Non-pigmented ciliary epithelial cell (primary cell): ENCODE data around the gene MCF2L2.
A peak's percentile ranks its signal among the peaks of the same experiment; 100 is the strongest.

Experiments used
- DNase-seq: peaks from one replicate; pipeline ENCODE4 v3.0.0-alpha.2; 2010; ENCODE audit warnings: low read depth

The MCF2L2 gene

DNA sequence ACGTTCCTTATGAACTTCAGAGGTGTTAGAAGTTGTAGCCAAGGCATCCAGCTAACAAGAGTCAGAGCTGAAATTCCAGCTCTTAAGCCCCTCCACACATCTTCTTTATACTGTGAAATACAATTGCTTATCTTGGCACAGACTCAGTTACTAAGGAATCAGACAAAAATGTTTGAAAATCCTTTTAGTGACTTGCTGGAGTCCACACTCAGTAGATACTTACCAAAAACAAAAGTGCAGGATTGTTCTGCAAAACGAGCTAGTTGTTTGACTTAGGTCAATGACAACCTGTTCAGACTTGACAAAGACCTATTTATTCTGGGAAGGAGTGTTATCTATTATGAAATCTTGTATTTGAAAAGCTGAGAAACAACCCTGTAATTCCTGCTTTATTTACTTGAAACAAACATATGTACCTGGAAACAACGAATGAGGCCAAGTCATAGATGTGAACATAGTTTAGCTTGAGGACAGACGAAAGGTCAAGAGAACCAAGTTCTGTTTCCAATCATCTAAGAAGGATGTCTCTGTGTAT lies 136.9 kb downstream of the MCF2L2 start:
- no peak for DNase-seq

DNA sequence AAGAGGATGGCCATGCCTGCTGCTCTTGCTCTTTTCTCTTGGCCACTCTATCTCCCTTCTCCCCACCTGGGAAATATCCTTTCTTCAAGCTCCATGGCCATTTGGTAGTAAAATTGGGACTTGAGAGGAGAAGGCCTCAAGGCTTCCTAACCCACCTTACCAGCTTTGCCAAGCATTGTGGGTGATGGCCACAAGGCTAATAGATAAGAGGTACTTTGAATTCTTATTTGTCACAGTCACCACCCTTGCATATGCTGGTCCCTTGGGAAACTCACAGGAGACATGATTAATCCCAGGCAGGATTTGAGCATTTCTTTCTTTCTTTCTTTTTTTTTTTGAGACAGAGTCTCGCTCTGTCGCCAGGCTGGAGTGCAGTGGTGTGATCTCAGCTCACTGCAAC lies 138.2 kb downstream of the MCF2L2 start:
- DNase-seq, result no peak

DNA sequence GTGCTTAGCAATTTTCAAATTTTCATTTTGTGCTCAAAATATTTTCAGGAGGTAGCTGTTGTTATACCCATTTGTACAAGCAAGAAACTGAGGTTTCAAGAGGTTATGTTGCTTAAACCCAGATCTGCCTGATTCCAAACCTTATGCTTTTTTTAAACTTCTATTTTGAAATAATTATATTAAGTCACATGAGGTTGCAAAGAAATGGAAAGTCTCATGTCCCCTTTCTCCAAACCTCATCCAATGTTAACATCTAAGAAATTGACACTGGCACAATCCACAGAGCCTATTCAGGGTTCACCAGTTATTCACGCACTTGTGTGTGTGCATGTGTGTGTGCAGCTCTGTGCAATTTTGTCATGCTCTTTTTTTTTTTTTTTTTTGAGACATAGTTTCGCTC lies 140.3 kb downstream of the MCF2L2 start:
- DNase-seq, result no peak

DNA sequence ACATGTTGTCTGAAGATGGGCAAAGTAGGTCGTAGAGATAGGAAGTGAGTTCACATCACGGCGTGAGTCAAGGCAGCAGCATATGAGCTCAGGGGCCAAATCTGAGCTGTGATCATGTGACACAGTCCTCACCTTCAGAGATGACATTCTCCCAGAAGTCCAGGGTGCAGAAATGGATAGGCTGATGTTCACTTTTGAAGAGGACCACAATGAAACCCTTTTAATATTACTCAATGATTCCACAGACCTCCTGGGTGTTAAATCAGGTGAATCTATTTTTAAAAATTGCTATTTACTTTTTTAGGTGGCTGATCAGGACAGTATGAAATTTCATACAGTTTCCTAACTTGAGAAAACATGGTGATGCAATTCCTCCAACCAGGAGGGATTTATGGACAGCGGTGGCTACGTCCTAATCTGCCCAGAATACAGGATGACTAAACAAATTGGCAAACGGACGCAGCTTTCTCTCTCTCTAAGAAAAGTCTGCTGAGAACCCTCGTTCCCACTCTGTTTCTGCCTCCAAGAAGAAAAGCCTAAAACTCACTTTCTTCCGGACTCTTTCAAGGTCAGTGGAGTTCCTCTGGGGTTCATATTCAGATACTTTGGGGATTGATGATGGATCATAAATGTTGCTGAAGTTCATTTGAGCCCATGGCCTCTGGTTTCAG lies 141.0 kb downstream of the MCF2L2 start:
- peak; percentile 81 for DNase-seq

DNA sequence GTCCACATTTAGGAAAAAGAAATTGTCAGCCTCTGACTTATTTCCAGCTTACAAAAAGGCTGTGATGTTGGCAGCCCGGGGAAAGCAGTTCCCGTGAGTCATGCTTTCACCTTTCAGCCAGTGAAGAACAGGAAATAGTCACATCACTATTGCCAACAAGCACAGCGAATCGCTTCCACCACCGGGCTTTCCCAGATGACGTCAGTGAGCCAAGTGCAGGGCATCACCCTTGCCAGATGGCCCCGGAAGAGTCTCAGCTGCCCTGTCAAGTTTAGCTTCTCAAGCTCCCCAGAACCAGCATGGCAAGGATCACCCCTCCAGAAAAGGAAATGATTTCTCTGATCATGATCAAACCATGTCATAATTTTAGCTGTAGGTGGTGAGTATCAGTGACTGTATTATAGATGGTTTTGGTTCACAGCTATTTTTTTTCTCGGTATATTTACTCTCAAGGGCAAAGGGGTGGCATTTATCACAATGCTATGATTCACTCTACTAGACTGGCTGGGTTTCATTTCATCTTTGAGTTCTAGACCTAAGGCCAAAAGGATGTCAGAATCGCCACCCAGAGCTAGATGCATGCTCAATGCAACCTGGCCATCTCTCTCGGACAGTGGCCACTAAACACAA lies 142.5 kb downstream of the MCF2L2 start:
- peak; percentile 95 for DNase-seq

DNA sequence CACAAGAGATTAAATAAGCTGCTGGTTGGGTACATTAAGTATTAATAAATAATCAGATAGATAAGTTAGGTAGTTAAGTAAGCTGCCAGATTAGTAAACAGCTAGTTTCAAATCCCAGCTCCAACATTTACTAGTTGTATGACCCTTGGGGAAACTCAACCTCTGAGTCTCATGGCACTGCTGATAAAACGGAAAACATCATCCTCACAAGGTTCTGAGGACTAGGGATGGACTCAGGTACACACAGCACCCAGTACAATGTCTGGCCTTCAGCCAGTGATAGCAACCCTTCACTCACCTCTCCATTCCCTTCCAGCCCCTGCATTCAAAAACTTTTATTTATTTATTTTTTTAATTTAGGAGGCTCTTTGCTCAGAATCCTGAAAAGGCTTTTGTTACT lies 143.1 kb downstream of the MCF2L2 start:
- no peak for DNase-seq

DNA sequence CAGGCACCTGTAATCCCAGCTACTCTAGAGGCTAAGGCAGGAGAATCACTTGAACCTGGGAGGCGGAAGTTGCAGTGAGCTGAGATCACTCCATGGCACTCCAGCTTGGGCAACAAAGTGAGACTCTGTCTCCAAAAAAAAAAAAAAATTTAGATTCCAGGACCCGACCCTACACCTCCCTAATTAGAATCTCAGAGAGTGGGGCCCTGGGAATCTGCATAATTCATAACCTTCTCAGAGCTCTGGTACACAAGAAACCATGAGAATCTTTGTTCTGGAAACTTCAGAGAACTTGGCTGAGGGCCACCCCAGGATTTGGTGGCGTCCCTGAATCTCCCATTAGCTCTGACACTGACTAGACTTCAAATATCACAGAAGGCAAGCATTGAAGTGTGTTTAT lies 143.8 kb downstream of the MCF2L2 start:
- no peak for DNase-seq

DNA sequence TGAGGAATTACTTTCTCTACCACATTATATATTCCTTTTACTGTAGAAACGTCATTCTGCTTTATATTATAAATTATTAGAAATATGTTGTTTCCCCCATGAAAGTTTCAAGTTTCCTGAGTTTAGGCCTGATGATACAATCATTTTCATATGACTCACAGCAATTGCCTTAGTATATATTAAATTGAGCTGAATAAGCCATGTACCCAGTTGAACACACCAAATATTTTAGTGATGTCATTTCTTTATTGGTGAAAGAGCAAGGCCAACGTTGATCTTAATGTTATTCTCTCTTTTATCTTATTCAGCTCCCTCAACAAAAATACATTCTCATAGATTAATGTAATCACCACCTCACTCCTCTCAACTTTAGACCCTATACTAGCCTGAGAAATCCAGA lies 144.5 kb downstream of the MCF2L2 start:
- no peak for DNase-seq

DNA sequence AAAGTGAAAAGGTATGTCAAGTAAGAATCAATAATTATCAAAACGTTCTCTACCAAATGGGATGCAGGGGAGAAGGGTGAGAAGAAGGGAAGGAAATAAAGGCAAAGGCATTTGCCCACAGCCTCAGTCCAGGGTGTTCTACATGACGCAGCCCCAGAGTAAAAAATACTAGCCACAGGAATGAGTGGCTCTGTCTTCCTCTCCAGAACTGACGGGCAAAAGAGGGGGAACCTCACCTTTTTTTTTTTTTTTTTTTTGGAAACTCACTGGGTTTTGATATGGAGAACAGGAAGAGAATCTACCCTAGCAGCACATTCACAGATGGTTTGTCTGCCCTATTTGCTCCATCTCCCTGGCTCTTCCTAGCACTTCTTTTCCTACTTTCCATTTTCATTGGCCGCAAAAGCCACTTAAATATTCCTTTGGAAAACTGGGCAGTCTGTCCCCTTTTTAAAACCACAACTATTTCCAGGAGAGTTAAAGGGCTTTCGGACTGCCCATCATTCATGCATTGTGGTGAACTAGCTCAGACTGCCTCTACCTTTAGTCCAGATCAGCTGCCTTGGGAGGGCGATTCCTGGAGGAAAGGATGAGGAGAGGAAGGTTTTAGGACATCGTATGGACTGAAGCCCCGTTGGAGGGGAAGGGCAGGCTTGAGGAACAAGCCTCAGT lies 147.2 kb downstream of the MCF2L2 start:
- no peak for DNase-seq

DNA sequence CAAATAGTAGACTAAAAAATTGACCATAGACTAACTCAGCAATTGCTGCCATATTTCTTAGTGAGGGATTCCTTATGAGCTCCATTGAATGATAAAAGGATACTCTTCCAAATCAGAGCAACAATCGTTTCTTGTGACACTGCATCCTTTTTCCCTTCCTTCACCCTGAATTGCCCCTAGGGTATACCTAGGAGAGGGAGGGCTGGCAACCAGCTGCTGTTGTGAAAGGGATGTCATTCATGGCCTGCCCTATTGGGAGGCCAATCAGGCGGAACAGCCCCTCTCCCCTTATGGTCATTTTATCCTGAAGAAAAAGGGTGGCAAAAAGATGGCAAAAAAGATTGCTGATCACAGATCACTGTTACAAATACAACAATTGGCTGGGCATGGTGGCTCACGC lies 149.0 kb downstream of the MCF2L2 start:
- DNase-seq, result no peak

DNA sequence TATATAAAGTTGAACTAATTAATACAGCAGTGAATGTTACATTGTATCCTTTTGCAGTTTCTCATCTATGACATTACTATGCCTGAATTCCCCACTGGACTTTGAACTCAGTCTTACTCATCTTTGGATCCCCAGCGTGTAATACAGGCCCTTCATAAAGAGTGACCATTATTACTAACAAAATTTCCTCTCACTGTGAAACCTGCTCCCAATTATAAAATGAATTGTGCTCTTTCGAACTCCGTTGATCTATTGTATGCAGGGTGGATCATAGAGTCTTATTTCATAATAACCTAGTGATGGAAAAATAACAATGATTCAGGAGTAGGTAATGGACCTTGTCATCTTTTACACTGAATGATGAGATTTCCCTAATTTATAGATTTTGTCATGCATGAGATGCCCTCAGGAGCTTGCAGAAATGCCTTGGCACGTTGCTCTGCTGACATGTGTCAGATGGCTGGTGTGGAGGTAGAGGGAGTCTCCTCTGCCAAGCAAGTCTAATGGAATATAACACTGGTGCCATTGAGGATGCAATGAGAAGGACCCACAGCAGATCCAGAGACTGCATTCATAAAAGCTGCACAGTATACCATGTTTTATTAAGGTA lies 149.8 kb downstream of the MCF2L2 start:
- DNase-seq, result no peak

DNA sequence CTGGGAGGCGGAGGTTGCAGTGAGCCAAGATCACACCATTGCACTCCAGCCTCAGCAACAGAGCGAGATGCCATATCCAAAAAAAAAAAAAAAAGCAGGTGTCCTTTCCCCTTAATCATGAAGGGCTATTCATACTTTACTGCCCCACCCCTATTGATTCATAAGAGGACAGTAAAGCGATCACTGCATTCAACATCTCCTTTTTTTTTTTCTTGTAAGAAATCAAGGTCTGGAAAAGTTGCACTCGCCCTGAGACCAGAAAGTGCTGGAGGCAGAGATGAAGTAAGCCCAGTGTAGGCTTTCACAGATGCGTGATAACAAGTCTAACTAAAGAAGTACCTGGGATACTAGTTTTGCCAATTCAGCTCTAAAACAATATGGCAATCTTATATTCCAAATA lies 151.2 kb downstream of the MCF2L2 start:
- no peak for DNase-seq

DNA sequence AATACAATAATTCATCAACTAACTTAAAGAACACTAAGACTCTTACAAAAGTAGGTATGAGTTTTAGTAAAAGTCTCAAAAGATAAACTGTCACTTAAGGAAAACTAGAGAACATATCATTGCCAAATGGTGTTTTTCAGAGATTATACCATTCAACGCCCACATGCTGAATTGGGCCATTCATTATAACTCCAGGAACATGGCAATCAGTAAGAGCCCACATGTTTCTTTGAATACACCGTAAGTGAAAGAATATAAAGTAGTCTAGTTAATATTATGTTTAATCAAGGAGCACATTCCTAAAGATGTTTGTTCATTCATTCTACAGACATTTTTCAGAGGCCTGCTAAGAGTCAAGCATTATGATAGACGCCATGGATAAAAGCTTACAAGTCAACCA lies 152.5 kb downstream of the MCF2L2 start:
- DNase-seq, result no peak

DNA sequence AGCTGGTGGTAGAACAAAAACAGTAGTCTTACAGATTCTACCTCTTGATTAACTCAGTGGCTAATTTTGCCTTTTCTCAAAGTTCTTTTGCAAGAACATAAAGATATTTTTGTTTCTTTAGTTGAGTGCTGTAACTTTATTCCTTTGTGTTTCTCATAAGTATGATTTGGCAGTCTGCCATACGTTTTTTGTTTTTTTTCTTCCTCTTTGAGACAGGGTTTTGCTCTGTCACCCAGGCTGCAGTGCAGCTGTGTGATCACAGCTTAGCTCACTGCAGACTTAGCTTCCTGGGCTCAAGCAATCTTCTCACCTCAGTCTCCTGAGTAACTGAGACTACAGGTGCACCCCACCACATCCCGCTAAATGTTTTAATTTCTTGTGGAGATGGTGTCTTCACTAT lies 153.0 kb downstream of the MCF2L2 start:
- no peak for DNase-seq

DNA sequence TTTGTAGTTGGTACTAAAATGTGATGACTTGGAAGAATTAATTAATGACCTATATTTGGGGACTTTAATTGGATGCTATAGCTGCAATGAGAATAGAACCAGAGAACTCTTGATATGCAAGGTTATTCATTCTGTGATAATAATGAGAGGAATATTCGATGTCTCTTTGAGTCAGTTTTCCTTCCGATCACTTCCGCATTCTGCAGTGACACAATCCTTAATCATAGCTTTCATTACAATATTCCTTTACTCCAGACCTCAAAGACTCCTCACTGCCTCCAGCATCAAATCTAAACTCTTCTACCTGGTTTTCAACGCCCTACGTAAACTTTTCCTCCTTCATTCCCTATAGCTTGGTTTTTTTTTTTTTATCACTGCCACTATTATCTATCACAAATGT lies 153.8 kb downstream of the MCF2L2 start:
- no peak for DNase-seq

DNA sequence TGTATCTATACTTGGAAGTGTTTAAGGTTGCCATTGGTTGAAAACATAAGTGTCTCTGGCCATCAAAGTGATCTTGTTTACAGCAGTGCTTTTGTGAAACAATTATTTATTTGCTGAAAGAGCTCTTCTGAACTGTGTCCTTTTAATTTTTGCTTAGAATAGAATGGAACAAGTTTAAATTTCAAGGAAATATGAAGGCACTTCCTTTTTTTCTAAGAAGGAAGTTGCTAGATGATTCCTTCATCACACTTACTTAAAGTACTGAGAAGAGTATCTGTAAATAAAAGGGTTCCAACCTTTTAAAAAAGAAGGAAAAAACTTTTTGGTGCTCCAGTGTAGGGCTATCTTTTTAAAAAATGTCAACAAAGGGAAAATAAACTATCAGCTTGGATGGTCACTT lies 155.6 kb downstream of the MCF2L2 start:
- DNase-seq, result no peak

DNA sequence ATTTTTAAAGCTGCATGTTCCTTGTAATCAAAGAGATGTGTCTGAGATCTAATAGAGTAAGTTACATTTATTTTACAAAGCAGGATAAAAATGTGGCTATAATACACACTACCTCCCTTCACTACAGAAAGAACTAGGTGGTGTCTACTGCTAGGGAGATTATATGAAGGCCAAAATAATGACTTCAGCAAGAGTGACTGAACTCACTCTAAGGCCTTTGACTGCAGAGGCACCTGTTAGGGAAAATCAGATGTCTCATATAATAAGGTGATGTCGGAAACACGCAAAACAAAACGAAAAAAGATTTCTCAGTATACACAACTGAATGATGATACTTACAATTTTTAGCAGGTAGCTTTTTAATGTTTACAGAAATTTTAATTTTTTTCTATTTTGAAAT lies 156.3 kb downstream of the MCF2L2 start:
- no peak for DNase-seq

DNA sequence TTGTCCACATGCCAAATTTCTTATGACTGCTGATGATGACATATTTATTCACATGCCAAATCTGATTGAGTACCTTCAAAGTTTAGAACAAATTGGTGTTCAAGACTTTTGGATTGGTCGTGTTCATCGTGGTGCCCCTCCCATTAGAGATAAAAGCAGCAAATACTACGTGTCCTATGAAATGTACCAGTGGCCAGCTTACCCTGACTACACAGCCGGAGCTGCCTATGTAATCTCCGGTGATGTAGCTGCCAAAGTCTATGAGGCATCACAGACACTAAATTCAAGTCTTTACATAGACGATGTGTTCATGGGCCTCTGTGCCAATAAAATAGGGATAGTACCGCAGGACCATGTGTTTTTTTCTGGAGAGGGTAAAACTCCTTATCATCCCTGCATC lies 158.1 kb downstream of the MCF2L2 start:
- DNase-seq, result no peak

DNA sequence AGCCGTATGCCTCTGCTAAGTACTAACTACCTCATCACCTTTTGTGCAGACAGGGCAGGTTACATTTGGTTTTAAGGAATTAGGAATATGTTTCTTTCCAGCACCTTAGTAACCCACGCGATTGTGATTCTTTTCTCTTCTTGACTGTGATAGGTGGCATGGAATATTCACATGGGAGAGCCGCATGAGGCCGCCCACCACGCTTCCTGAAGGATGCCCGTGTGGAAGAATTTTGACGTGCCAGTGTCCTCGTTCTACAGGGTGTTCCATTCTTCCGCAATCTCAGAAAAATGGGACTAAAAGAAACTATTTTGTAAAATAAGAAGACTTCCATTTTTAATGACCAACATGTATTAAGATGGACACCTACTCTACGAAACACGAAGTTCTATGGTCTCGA lies 159.1 kb downstream of the MCF2L2 start:
- no peak for DNase-seq

DNA sequence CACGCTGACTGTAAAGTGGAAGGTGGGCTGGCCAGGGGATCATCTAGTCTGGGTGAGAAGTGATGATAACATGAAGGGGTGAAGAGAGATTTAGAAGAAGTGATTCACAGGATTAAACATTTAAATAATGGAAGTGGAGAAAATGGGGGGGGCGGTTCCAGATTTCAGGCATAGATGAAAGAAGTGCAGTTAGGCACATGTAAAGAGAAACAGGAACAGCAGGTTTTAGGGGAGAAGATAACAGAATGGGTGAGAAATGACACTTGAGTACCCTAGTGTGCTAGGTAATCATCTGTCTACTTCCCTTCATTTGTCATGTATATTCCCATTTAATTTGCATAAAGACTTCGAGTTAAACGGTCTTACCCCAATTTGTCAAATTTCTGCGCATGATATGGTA lies 160.1 kb downstream of the MCF2L2 start:
- no peak for DNase-seq

DNA sequence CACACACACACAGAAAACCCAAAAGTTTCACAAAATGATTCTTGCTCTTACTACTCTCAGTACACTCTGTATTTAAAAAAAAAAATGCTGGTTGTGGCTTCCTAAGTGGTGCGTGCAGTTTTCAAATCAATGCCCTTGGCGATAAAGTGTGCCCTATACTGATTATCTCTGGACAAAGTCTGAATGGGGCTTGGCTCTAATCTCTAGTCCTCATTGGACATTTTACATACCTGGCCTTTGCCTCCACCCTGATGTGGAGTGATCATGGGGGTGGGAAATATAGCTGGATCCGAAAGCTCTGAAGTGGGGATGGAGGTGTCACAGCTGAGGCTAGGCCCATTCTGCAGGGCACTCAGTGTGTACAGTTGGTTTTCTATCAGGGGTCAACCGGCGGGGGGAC lies 161.3 kb downstream of the MCF2L2 start:
- DNase-seq, result no peak

DNA sequence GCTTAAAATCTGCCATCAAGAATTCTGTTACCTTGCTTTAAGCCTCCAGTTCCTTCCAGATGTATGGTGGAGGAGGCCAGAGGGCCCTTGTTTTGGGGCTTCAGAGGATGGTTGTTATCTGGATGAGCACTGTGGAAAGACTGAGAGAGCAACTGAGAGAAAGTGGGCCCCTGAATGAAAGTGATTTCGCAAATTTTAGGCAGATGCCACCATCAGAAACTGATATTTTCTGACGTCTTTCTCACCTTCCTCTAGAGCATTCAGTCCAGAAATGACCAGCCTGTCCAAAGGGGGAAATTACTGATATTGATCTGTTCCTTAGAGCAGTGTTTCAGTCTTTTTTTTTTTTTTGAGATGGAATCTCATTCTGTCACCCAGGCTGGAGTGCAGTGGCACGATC lies 162.0 kb downstream of the MCF2L2 start:
- no peak for DNase-seq

DNA sequence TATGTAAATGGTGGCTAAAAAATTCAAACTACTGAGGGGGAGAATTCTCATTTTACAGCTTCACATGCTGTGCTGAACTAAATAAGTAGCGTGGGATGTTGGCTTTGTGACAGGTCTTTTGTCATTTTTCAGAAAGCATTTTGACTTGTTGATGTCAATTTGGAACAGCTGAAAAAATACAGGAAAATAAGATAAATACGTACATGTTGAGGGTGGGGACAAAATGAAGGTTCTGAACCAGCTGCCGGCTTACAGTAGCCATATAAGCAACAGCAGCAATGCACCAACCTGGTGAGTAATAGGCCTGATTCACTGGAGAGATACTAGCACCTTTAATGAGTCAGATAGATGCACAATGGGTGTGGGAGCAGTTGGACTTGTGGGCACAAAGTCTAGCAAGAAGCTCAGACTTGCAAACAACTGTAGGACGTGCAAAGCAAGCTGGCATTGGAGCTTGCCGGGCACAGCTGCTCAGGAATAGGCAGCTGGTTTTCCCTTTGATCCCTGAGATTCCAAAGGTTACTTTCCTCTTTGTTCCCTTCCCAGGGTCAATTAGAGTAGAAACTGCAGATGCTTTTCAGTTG lies 162.5 kb downstream of the MCF2L2 start:
- DNase-seq, result peak; percentile 81
